ENCODE results near the gene APOA5. TPM values are rescaled to one million over a fixed set of nuclear protein-coding genes. Genes with fewer than 3 reads are reported as not detected.

Gene APOA5
- total and polyA plus RNA-seq, 8 donors = not detected

- DNase-seq = no peak
- peaks cover 19 to 51% (median 41%) of the 10 kb centered on the region in 4 donors for H3K4me1 ChIP-seq
- WGBS, 5 donors = 76 to 88% (median 83%) methylated on average over 6 of the region's 6 CpGs
- H3K9me3 ChIP-seq = no peaks in the 10 kb centered on the region
- H3K4me3 ChIP-seq = no peak overlapping the region
- no peaks in the 10 kb centered on the region for H3K27me3 ChIP-seq
- H3K27ac ChIP-seq = no peak overlapping the region
- intact Hi-C loops (cut with DNase I; ENCODE audit: low total_unique reads) = loop anchor here (5.0 kb wide), 1 partner anchor 51 kb away; the partner anchor contains the start of gene ZPR1
- H3K36me3 ChIP-seq = peaks cover 1 to 6% (median 2%) of the 10 kb centered on the region in 4 donors
- no peak for TF ChIP-seq CTCF (IDR thresholded peaks at IDR 0.05)
- no peak for TF ChIP-seq POLR2A (IDR thresholded peaks at IDR 0.05)
- no peak for TF ChIP-seq EP300 (IDR thresholded peaks at IDR 0.05)
- TF ChIP-seq POLR2AphosphoS5 (IDR thresholded peaks at IDR 0.05) = no peak
Observed at GRCh38 chr11:116838321-116839084, 46.8 kb upstream of the APOA5 start.

GRCh38 chr11:116837231-116838091, 45.8 kb upstream of the APOA5 start, which contains the start of gene APOA1:
Gene APOA1, minus strand, starts transcription at chr11:116837622. Its CDS starts 235 bp downstream, at chr11:116837387.
- H3K4me1 ChIP-seq = peaks cover 19 to 46% (median 41%) of the 10 kb centered on the region in 4 donors
- peak in 1 of 2 donors; percentile 52 for DNase-seq
- H3K36me3 ChIP-seq = no peaks in the 10 kb centered on the region
- H3K9me3 ChIP-seq = no peaks in the 10 kb centered on the region
- intact Hi-C loops (cut with DNase I; ENCODE audit: low total_unique reads) = loop anchor here (5.0 kb wide), 1 partner anchor 50 kb away; the partner anchor contains the start of gene ZPR1
- H3K4me3 ChIP-seq = no peak within 1 kb of the TSS
- no peaks in the 10 kb centered on the region for H3K27me3 ChIP-seq
- H3K27ac ChIP-seq = peak within 1 kb of the TSS in 2 of 5 donors; percentile 81 to 88
- 47 to 68% (median 49%) methylated on average over 7 to 19 of the region's 19 CpGs for WGBS, 5 donors
- TF ChIP-seq POLR2AphosphoS5 (IDR thresholded peaks at IDR 0.05) (no peak), CTCF (IDR thresholded peaks at IDR 0.05) (no peak), EP300 (IDR thresholded peaks at IDR 0.05) (no peak), POLR2A (IDR thresholded peaks at IDR 0.05) (no peak)

- peak overlapping the region in 2 of 5 donors; percentile 81 to 88 for H3K27ac ChIP-seq
- H3K4me1 ChIP-seq = peaks cover 19 to 47% (median 43%) of the 10 kb centered on the region in 4 donors
- H3K27me3 ChIP-seq = no peaks in the 10 kb centered on the region
- no peaks in the 10 kb centered on the region for H3K36me3 ChIP-seq
- no peaks in the 10 kb centered on the region for H3K9me3 ChIP-seq
- no peak overlapping the region for H3K4me3 ChIP-seq
- DNase-seq = no peak
- TF ChIP-seq CTCF (IDR thresholded peaks at IDR 0.05) (no peak), POLR2A (IDR thresholded peaks at IDR 0.05) (no peak), EP300 (IDR thresholded peaks at IDR 0.05) (no peak), POLR2AphosphoS5 (IDR thresholded peaks at IDR 0.05) (no peak)
- WGBS, 5 donors = 80 to 90% (median 89%) methylated on average over 4 to 7 of the region's 7 CpGs
- intact Hi-C loops (cut with DNase I; ENCODE audit: low total_unique reads) = loop anchor here (5.0 kb wide), 1 partner anchor 49 kb away; the partner anchor contains the start of gene ZPR1
Observed at GRCh38 chr11:116836632-116836991, 44.9 kb upstream of the APOA5 start.
